GM19351 (cell line): Measurements from ENCODE around the gene PRSS33.

Experiments used
- ATAC-seq: cut with Tn5 transposase; IDR thresholded peaks from one replicate; pipeline ENCODE4 v1.9.1; 2021; ENCODE audit warnings: mild to moderate bottlenecking, moderate library complexity; ENCODE audit not compliant: unreplicated experiment

The PRSS33 gene

DNA sequence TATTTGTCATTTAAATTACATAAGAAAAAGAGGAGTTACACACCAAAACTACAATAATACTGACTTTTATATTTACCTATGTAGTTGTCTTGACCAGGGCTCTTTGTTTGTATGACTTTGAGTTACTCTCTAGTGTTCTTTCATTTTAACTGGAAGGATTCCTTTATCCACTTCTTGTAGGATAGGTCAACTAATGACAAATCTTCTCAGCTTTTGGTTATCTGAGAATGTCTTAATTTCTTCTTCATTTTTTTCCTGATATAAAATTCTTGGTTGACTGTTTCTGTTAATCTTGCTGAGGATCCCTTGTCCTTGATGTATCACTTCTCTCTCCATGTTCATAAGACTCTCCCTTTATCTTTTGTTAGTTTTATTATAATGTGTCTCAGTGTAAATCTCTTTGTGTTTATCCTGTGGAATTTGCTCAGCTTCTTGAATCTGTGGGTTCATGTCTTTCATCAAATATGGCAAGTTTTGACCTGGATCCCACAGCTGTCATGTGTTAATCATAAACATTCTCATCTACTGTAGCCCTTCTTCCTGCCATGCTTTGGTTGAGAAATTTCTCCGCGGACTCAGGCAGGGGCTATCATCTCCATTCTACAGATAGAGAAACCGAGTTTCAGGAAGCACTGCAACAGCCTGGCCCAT, 16.3 kb upstream of the PRSS33 start:
- ATAC-seq = no peak

DNA sequence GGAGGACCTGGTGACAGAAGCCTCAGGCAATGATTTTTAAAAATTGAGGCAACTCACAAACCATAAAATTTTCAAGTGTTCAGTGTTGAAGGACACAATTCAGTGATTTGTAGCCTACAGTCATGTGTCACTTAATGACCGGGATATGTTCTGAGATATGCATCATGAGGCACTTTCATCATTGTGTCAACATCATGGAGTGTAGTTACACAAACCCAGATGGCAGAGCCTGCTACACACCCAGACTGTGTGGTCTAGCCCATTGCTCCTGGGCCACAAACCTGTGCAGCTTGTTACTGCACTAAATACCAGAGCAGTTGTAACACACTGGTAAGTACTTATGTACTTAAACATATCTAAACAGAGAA, 12.5 kb upstream of the PRSS33 start:
- no peak for ATAC-seq

DNA sequence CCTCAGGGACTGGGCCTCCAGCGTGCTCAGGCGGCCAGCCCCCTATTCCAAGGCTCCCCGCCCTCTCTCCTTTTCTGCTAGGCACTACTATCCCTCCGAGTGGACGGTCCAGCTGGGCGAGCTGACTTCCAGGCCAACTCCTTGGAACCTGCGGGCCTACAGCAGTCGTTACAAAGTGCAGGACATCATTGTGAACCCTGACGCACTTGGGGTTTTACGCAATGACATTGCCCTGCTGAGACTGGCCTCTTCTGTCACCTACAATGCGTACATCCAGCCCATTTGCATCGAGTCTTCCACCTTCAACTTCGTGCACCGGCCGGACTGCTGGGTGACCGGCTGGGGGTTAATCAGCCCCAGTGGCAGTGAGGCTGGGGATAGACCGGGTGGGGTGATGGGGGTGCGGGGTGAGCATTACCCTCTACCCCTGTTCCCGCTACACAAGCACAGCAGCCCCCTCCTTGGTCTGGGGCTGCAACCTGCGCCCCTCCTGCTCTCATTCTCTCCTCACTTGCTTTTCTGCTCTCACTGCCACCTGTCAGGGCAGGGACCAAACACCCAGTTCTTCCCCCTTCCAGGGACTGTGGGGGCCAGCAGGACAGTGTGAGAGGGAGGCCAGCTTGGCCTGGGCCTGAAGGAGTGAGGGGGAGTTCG, 12.0 kb upstream of the PRSS33 start:
- ATAC-seq = no peak

DNA sequence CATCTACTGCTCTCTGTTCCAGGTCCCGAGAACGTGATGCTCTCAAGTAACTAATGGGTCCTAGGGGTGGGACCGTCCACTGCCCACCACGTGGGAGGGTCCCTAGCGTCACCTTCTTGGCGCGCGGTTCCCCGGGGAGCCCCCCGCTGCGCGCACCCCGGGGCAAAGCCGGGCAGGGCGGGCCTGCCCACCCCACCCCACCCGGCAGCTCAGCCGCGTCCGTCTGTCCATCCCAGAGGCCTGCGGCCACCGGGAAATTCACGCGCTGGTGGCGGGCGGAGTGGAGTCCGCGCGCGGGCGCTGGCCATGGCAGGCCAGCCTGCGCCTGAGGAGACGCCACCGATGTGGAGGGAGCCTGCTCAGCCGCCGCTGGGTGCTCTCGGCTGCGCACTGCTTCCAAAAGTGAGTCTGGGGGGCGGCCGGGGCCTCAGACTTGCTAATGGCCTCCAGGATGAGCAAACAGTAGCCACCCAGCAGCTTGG, 11.4 kb upstream of the PRSS33 start:
- no peak for ATAC-seq

DNA sequence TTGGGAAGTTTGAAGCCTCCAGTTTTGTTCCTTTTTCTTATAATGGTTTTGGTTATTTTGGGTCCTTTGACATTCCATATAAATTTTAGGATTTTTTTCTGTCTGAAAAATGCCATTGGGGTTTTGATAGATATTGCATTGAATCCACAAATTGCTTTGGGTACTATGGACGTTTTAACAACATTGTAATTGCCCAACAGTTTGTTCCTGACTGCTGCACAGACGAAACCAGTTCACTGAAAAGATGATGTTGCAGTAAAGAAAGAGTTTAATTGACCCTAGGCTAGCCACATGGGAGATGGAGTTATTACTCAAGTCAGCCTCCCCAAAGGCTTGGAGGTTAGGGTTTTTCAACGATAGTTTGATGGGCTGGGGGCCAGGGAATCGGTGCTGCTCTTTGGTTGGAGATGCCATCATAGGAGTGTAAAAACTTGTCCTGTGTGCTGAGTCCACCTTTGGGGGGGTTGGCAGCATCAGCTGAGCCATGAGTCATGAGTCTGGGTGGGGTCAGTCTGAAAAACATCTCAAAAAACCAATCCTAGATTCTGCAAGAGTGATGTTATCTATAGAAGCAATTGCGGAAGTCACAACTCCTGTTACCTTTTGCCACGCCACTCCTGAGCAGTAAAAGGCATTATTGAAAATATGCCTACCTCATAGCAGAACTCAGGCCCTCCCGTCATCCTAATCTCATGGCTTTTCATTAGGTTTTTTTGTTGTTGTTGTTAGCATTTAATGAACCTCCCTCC, 8.2 kb upstream of the PRSS33 start:
- ATAC-seq = no peak

DNA sequence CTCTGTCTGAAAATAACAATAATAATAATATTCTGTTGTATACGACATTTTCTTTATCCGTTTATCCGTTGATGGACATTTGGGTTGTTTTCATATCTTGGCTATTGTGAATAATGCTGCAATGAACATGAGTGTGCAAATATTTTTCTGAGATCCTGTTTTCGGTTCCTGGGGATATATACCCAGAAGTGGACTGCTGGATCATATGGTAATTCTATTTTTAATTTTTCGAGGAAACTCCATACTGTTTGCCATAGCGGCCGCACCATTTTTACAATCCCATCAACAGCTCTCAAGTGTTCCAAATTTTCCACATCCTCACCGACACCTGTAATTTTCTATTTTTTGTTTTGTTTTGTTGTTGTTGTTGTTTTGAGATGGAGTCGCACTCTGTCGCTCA, 5.6 kb upstream of the PRSS33 start:
- ATAC-seq = no peak

DNA sequence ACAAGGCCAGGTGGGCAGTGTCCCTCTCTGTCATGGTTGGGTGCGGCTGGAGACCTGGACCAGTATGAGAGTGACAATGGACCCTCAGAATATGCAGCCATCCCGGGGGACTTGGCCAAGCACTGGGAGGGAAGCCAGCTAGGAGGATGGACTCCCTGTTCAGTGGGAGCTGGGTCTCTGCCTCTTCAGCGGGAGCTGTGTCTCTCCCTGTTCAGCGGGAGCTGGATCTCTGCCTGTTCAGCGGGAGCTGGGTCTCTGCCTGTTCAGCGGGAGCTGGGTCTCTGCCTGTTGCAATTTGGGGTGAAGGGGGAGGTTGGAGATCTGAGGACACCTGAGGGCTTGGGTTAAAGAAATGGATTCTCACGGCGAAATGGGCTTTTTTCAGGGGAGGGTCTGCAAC, 3.8 kb upstream of the PRSS33 start:
- ATAC-seq = no peak

DNA sequence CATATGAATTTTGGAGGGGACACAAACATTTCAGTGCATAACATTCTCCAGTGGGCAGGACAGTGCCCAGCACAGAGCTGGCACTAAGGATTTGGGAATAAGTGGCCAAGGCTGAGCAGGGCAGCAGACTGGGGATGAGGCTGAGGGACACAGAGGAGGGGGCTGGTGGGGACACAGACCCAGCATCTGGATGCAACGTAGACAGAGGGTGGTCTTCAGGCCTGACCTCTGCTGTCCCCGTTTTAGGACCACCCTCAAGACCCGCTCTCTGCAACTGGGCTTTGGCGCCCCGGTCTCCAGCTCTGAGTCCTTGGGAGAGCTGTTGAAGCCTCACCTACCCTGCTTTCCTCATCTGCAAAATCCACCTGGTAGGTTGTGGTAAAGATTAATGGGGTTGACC, 3.3 kb upstream of the PRSS33 start:
- no peak for ATAC-seq

DNA sequence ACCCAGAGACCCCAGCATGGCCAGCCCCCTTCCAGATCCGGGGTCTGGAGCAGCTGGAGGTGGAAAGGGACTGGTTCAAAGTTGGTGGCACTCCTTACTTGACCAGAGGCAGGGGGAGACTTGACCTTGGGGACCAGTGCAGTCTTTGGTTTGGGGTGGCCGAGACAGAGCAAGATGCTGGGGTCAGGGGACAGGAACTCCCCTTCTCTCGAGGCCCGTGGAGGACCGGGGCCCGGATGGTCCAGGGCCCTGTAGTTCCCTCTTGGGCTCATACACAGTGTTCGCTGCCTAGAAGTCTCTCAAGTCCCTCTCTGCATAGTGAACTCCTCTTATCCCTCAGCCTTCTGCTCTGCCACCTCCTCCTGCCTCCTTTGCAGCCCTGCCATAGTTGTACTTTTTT, 601 bp upstream of the PRSS33 start:
- no peak for ATAC-seq

DNA sequence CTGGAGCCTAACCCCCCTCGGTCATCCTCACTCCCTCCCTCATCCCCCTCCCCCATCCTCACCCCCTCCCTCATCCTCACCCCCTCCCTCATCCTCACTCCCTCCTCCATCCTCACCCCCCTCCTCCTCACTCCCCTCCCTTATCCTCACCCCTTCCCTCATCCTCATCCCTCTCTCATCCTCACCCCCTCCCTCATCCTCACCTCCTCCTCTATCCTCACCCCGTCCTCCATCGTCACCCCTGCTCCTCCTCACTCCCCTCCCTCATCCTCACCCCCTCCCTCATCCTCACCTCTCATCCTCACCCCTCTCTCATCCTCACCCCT, 571 bp downstream of the PRSS33 start:
- ATAC-seq = no peak

DNA sequence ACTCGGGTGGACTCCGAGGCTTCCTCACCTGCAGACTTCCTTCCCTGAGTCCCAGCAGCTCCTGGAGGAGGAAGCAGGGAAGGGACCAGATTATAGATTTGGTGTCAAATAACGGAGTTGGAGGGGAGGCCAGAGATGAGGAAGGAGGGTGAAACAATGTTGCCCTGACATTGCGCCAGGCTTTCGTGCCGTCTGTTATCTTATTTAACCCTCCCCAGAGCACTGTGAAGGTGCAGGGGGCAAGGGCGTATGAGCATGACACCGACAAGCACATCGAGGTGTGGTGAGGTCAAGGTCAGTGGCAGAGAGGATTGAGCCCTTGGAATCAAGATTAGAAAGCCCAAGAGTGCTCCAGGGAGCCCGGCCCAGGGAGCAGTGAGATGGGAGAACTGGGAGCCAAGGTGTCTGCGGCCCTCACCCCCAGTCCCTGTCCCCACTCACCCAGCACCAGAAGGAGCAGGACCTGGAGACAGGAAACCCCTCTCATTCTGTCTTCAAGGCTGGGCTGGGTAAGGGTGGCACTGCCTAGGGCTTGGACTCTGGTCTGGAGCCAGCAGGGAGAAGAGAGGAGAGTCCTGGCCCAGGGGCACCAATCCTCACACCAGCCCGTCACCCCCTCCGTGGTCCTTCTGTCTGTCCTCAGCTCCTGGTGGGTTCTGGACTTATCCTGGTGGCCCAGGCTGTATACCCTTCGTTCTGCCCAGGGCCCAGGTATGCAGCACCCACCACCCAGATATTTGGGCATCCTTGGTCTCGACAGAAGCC, 1.1 kb downstream of the PRSS33 start:
- no peak for ATAC-seq

DNA sequence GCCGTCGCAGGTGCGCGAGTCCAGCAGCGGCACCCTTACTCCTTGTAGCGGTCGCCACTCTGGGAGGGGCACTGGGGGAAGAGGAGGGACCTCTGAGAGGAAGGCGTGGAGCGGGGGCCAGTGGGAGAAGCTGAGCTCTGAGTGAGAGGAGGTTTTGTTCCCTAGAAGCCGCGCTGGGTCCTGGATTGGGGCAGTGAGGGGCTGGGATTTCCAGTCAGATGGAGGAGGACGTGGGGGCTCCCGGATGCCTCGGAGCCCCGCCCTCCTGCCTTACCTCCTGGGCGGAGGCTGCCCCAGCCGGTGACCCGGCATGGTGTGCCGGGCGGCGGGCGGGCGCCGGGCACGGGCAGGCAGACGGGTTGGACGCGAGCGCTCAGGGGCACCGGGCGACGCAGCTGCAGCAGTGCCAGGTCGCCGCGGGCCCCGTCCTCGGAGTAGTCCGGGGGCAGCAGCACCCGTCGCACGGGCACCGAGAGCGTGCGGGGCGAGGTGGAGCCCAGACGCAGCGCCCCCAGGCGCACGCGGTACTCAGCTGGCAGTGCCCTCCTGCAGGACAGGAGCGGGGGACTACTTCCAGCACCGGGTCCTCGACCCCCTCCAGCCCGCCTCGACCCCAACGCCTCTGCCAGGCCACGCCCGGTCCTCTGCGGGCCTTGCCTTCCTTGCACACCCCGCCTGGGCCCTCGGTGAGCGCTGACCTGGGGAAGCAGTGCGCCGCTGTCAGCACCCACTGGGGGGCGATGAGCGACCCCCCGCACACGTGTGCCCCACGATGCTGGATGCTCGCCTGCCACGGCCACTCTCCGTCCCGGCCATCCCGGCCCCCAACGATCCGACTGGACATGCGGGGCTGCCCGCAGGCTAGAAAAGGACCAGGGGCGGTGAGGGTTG, 2.0 kb downstream of the PRSS33 start:
- ATAC-seq = no peak

DNA sequence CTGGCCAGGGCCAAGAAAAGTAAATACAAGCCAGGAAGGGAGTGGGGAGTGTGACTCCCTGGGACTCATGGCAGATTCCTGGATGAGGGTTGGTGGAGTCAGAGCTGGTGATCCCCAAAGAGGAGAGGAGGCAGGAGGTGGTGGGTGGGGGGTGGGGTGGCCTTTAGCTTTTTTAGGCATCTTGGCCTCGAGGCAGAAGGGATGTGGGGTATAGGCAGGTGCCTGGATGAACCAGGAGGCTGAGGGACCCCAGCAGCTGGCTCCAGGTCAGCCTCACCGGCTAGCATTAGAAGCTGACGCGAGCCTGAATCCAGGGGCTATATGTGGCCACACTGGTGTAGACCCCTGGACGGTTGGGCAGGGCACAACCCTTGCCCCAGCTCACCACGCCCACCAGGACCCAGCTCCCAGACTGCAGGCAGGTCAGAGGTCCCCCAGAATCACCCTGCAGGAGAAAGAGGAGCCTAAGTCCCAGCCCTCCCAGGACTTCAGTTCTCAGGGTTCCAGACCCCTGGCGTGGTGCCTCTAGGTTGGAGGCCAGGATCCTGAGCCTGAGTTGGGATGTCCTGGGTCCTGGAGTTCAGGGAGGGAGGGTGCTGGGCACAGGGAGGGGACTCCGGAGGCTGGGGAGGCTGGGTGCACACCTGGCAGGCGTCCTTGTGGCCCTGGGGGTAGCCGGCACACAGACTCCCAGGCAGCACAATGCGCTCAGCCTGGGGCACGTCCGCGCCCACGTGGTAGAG, 2.8 kb downstream of the PRSS33 start:
- no peak for ATAC-seq

DNA sequence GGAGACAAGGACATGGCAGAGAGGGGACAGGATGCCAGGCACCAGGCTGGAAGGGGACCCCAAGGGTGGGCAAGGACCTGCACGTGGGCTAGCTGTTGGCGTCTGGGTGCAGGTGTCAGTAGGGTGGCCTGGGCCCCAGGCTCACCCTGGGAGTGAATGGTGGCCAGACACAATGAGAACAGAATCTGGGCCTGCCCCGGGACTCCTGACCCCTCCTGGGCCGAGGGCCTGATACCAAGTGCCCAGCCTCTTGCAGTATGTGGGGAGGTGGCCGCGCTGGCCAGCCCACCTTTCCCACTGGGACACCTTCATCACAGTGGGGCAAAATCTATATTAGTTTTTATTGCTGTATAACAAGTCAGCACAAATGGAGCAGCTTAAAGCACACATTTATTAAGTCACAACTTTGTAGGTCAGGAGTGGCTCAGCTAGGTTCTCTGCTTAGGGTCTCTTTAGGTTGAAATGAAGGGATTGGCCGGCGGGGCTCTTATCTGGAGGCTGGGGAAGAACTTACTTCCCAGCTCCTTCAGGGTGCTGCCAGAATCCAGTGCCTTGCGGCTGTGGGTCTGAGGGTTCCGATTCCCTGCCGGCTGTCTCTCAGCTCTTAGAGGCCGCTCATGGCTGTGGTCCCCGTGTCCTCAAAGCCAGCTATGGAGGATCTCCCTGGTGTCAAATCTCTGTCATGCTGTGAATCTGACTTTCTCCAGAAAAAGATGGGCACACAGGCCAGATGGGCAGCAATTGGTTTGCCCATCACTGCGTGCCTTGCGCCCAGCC, 3.6 kb downstream of the PRSS33 start:
- ATAC-seq = no peak

DNA sequence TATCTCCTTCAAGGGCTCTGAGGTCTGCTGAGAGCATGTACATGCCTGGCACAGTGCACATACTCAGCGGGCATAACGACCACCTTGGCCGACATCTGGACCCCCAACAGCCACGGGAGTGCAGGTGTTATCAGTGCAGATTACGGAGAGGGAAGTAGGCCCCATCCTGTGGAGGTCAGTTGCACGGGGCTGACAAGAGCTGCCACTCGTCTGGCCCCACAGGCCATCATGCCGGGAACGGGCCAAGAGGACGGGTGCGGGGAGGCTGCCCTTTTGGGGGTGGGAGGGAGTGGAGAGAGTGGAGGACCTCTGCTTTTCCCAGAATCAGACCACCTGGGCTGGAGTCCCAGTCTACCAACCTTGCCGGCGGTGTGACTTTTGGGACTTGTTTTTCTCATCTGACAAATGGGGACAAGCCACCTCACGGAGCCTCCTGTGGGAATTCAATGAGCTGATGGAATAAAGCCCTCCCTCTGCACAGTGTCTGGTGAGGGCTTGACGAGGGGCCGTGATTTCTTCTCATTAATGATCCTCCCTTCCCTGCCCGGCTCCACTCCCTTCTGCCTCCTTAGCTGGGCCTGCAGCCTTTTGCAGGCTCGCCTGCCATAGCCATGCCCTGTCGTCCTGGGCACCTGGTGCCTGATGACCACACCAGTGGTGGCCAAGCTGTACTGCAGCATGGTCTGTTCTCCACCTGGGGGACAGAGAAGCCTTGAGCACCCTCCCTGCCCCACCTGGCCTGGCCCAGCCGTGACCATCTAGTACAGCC, 4.6 kb downstream of the PRSS33 start:
- no peak for ATAC-seq

DNA sequence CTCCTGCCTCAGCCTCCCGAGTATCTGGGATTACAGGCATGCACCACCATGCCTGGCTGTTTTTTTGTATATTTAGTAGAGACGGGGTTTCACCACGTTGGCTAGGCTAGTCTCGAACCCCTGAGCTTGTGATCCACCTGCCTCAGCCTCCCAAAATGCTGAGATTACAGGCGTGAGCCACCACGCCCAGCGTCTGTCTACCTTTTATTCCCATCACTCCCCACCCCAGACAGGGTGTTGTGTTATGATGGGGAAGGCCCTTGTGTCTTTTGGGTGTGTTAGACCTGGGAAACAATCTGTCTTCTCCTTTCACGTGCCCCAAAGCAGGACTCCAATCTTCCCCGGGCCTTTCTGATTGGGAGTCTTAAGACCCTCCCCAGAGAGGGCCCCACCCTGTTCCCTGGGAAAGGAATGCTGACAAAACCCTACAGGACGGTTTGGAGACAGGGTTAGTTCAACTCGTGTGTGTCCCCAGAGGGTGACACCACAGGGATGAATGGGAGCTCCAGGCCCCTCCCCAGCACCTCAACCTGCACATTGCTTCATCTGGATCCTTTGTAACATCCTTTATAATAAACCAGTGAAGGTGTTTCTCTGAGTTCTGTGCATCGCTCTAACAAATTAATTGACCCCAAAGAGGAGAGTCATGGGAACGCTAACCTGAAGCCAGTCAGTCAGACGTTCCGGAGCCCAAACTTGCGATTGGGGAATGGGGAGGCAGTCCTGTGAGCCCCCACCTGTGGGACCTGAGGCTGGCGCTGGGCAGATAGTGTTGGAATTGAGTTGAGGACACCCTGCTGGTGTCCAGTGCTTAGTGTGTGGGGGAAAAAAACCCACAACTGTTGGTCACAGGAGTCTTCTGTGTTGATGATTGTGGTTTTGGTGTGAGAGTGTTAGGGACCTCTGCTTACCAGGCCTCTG, 7.1 kb downstream of the PRSS33 start:
- ATAC-seq = no peak

DNA sequence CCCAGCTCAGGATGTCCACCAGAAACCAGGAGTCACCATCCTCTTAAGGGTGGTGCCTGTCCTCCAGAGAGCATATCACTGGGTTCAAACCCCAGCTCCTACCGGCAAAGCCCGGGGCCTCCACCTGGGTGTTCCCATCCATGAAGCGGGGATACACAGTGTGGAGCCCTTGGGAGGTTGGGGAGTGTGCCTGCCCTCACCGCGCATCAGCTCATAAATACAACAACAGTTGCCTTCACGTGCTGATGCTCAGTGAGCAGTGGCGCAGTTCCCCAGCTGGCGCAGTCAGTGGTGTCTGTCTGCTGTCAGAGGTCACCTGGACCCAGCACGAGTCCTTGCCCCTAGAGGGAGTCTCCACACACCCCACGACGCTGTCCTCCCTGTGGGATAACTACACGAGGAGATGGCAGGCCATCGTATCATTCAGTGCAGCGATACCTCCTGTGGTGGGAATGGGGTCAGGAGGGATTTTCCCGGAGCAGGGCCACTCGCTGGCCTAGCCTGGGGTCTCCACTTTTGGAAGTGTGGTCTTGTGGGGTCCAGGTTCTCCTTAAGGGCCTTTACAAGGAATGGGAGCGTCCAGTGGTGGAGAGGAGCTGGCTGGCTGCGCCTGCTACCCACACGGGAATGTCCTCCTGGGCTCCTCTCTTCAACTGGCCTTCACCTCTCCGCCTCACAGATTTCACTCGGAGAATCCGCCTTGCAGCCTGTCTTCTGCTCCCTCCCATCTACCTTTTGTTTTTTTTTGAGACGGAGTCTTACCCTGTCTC, 8.0 kb downstream of the PRSS33 start:
- ATAC-seq = no peak
